ENCODE data around the gene PIGC. TPM values are rescaled to one million over a fixed set of nuclear protein-coding genes. Genes with fewer than 3 reads are reported as not detected.

PIGC gene
- polyA plus RNA-seq, 4 donors, result 19.0 to 32.5 (median 23.4) TPM

DNA sequence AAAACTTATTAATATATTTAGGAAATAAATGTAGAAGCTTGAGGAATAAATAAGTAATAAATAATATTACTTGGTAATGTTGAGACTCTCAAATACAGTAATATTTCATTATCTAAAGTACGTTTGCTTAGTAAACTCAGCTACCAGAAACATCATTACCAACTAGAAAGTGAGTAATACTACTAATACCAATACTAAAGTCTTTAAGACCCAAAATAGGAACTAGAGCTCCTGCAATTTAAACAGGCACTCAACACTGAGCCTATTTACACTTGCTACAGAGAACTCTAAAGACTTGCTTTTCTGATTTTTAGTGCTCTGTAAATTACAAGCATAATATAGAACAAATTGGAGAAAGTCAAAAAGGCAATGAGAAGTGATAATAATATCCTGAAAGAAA, 36.9 kb downstream of the PIGC start:
- DNase-seq (no peak), FAIRE-seq (no peak)

DNA sequence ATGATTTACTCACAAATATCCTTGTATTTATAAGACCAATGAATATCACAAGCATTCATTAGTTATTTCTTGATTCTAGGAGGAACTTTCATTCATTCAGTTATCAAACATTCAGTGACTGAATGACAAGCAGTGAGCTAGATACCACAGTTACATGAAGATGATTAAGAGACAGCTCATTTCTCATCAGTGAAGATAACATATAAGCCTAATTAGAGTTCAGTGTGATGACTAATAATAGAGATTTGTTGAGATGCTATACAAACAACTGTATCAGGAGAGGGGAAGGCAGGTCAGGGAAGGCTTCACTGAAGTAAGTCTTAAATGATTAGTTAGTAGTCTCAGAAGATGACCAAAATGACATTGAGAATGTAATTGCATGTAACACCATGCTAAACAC, 38.0 kb downstream of the PIGC start:
- no peak for FAIRE-seq
- no peak for DNase-seq

More for the DNA sequence above, 36.9 kb downstream of the PIGC start:
- Histone ChIP-seq H3K36me3 (ENCODE audit: control insufficient read depth in 3 of 3, insufficient read depth in 2 of 3, low read depth in 1 of 3, low read length in 3 of 3) (no peaks in the 10 kb centered on the region), H3K27ac (ENCODE audit: low read depth in 1 of 3, low read length in 2 of 3) (no peak overlapping the region), H3K9me3 (ENCODE audit: control insufficient read depth in 2 of 2, insufficient read depth in 1 of 2, low read depth in 1 of 2, low read length in 1 of 2) (no peaks in the 10 kb centered on the region), H3K4me1 (ENCODE audit: control insufficient read depth in 3 of 3, insufficient read depth in 2 of 3, low read depth in 1 of 3, low read length in 2 of 3) (no peaks in the 10 kb centered on the region), H3K4me3 (ENCODE audit: low read depth in 1 of 3, low read length in 3 of 3) (no peak overlapping the region), H3K27me3 (ENCODE audit: control insufficient read depth in 3 of 3, insufficient read depth in 3 of 3, low read length in 3 of 3) (no peaks in the 10 kb centered on the region)
- 32 to 83% (median 68%) methylated on average over 1 of the region's 1 CpG for WGBS, 3 donors

DNA sequence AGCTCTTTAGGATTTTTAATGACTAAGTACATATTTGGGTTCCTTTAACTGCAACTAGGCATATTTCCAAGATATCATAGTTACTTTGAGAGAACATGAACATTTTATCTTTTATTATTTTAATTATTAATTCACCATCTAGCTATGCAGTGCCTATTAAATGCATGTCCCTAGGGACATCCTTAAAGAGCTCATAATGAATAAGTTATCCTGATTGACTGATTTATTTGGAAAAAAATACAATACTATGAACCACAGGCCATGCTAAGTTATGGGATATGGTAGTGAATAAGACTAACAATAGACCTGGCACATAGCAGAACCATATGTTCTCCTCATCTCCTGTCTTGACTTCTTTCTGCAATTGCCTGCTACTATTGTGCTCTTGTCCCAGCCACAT, 39.7 kb downstream of the PIGC start:
- H3K4me3 ChIP-seq (ENCODE audit: low read depth in 1 of 3, low read length in 3 of 3), result no peak overlapping the region
- H3K27me3 ChIP-seq (ENCODE audit: control insufficient read depth in 3 of 3, insufficient read depth in 3 of 3, low read length in 3 of 3), result no peaks in the 10 kb centered on the region
- H3K9me3 ChIP-seq (ENCODE audit: control insufficient read depth in 2 of 2, insufficient read depth in 1 of 2, low read depth in 1 of 2, low read length in 1 of 2), result no peaks in the 10 kb centered on the region
- no peak overlapping the region for H3K27ac ChIP-seq (ENCODE audit: low read depth in 1 of 3, low read length in 2 of 3)
- DNase-seq (no peak), FAIRE-seq (no peak)
- H3K4me1 ChIP-seq (ENCODE audit: control insufficient read depth in 3 of 3, insufficient read depth in 2 of 3, low read depth in 1 of 3, low read length in 2 of 3), result peaks cover 0 to 12% (median 0%) of the 10 kb centered on the region in 3 donors
- no peaks in the 10 kb centered on the region for H3K36me3 ChIP-seq (ENCODE audit: control insufficient read depth in 3 of 3, insufficient read depth in 2 of 3, low read depth in 1 of 3, low read length in 3 of 3)

More for the DNA sequence above, 38.0 kb downstream of the PIGC start:
- H3K36me3 ChIP-seq (ENCODE audit: control insufficient read depth in 3 of 3, insufficient read depth in 2 of 3, low read depth in 1 of 3, low read length in 3 of 3), result no peaks in the 10 kb centered on the region
- no peaks in the 10 kb centered on the region for H3K4me1 ChIP-seq (ENCODE audit: control insufficient read depth in 3 of 3, insufficient read depth in 2 of 3, low read depth in 1 of 3, low read length in 2 of 3)
- H3K9me3 ChIP-seq (ENCODE audit: control insufficient read depth in 2 of 2, insufficient read depth in 1 of 2, low read depth in 1 of 2, low read length in 1 of 2), result no peaks in the 10 kb centered on the region
- no peak overlapping the region for H3K4me3 ChIP-seq (ENCODE audit: low read depth in 1 of 3, low read length in 3 of 3)
- no peaks in the 10 kb centered on the region for H3K27me3 ChIP-seq (ENCODE audit: control insufficient read depth in 3 of 3, insufficient read depth in 3 of 3, low read length in 3 of 3)
- H3K27ac ChIP-seq (ENCODE audit: low read depth in 1 of 3, low read length in 2 of 3), result no peak overlapping the region

DNA sequence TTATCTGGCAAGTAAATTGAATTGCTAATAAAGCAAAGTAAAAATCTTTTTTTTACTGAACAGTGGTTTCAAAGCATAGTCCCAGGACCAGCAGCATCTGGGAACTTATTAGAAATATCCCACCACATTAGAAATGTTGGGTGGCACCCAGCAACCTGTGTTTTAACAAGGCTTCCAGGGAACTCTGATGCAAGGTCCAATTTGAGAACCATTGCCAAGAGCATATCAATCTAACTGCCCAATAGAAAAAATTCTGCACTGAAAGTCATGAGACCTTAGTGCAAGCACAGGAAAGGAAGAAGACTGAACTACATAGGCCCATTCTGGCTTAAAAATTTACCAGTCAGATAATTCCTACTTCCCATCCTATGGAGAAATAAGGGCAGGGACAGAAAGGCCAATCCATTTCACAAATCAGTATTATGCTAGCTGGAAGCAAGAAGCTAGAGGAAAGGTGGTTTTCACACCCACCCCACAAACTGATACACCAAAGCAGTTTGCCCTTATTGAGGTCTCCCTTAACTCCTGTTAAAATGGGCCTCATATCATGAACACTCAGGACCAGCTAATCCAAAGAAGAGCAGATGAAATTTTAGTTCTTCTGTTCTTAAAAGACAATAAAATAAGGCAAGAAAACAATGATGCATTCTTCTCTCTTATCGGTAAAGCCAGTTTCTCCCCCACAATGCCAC, 40.8 kb downstream of the PIGC start:
- Histone ChIP-seq H3K27me3 (ENCODE audit: control insufficient read depth in 3 of 3, insufficient read depth in 3 of 3, low read length in 3 of 3) (no peaks in the 10 kb centered on the region), H3K27ac (ENCODE audit: low read depth in 1 of 3, low read length in 2 of 3) (no peak overlapping the region), H3K36me3 (ENCODE audit: control insufficient read depth in 3 of 3, insufficient read depth in 2 of 3, low read depth in 1 of 3, low read length in 3 of 3) (no peaks in the 10 kb centered on the region), H3K9me3 (ENCODE audit: control insufficient read depth in 2 of 2, insufficient read depth in 1 of 2, low read depth in 1 of 2, low read length in 1 of 2) (no peaks in the 10 kb centered on the region), H3K4me1 (ENCODE audit: control insufficient read depth in 3 of 3, insufficient read depth in 2 of 3, low read depth in 1 of 3, low read length in 2 of 3) (peaks cover 0 to 14% (median 0%) of the 10 kb centered on the region in 3 donors), H3K4me3 (ENCODE audit: low read depth in 1 of 3, low read length in 3 of 3) (no peak overlapping the region)
- DNase-seq (no peak), FAIRE-seq (no peak)
- WGBS, 3 donors, result 77 to 91% (median 88%) methylated on average over 1 of the region's 1 CpG

DNA sequence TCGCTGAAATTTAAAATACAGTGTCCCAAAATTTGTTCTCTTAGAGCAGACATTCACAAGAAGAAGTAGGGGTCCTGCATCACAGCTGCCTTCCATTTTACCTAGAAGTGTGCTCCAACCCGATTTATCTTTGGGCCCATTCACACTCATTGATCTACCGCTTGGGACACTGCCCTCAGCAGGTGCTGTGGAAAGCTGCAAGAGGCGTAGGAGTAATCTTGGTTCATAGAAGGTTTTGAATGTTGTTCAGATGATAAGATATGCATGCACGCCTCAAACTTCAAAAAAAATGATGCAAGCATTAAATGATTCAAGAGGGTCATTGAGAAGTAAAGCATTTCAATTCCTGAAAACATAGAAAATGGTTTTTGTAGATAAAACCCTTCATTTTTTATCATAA, 42.0 kb downstream of the PIGC start:
- H3K27ac ChIP-seq (ENCODE audit: low read depth in 1 of 3, low read length in 2 of 3), result no peak overlapping the region
- H3K4me1 ChIP-seq (ENCODE audit: control insufficient read depth in 3 of 3, insufficient read depth in 2 of 3, low read depth in 1 of 3, low read length in 2 of 3), result peaks cover 0 to 14% (median 0%) of the 10 kb centered on the region in 3 donors
- WGBS, 3 donors, result 37 to 73% (median 48%) methylated on average over 5 of the region's 5 CpGs
- no peaks in the 10 kb centered on the region for H3K36me3 ChIP-seq (ENCODE audit: control insufficient read depth in 3 of 3, insufficient read depth in 2 of 3, low read depth in 1 of 3, low read length in 3 of 3)
- H3K27me3 ChIP-seq (ENCODE audit: control insufficient read depth in 3 of 3, insufficient read depth in 3 of 3, low read length in 3 of 3), result no peaks in the 10 kb centered on the region
- DNase-seq (peak in 1 of 2 donors; percentile 23), FAIRE-seq (no peak)
- H3K9me3 ChIP-seq (ENCODE audit: control insufficient read depth in 2 of 2, insufficient read depth in 1 of 2, low read depth in 1 of 2, low read length in 1 of 2), result no peaks in the 10 kb centered on the region
- H3K4me3 ChIP-seq (ENCODE audit: low read depth in 1 of 3, low read length in 3 of 3), result no peak overlapping the region

DNA sequence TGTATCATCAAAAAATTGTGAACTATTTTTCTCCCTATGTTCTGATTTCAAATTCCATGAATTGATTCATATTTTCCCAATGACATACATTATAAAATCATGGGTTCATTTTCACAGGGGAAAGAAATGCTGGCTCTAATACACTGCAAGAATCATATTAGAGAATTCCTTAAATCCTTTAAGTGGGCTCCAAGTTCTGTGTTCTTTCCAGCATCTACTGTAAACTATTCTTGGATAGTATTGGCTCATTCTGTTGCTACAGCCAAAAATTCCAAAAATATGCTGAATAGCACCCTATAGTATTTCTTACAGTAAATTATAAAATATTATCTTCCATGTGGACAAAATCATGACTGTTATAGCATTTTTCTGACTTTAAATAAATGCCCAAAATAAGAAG, 42.4 kb downstream of the PIGC start:
- H3K4me1 ChIP-seq (ENCODE audit: control insufficient read depth in 3 of 3, insufficient read depth in 2 of 3, low read depth in 1 of 3, low read length in 2 of 3), result peaks cover 0 to 14% (median 0%) of the 10 kb centered on the region in 3 donors
- H3K4me3 ChIP-seq (ENCODE audit: low read depth in 1 of 3, low read length in 3 of 3), result no peak overlapping the region
- DNase-seq (no peak), FAIRE-seq (no peak)
- no peaks in the 10 kb centered on the region for H3K27me3 ChIP-seq (ENCODE audit: control insufficient read depth in 3 of 3, insufficient read depth in 3 of 3, low read length in 3 of 3)
- no peaks in the 10 kb centered on the region for H3K36me3 ChIP-seq (ENCODE audit: control insufficient read depth in 3 of 3, insufficient read depth in 2 of 3, low read depth in 1 of 3, low read length in 3 of 3)
- no peaks in the 10 kb centered on the region for H3K9me3 ChIP-seq (ENCODE audit: control insufficient read depth in 2 of 2, insufficient read depth in 1 of 2, low read depth in 1 of 2, low read length in 1 of 2)
- no peak overlapping the region for H3K27ac ChIP-seq (ENCODE audit: low read depth in 1 of 3, low read length in 2 of 3)

DNA sequence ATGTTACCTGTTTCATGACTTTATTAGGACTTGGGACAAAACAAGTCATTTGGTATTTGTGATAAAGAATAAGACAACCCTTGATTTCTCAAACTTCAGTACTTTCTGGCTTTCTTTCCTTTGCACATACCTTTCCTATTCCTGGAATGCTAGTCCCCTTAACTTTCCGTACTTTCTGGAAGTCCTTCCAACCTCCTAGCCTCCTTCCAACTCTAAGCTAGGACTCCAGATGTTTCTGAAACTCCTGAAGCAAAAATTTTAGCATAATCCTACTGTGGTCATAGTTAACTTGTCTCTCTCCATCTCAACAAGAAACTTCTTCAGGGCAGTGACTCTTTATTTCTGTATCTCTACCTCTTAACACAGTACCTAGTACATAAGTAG, 43.2 kb downstream of the PIGC start:
- H3K4me3 ChIP-seq (ENCODE audit: low read depth in 1 of 3, low read length in 3 of 3), result no peak overlapping the region
- H3K36me3 ChIP-seq (ENCODE audit: control insufficient read depth in 3 of 3, insufficient read depth in 2 of 3, low read depth in 1 of 3, low read length in 3 of 3), result no peaks in the 10 kb centered on the region
- no peak overlapping the region for H3K27ac ChIP-seq (ENCODE audit: low read depth in 1 of 3, low read length in 2 of 3)
- no peaks in the 10 kb centered on the region for H3K27me3 ChIP-seq (ENCODE audit: control insufficient read depth in 3 of 3, insufficient read depth in 3 of 3, low read length in 3 of 3)
- no peak for DNase-seq
- H3K9me3 ChIP-seq (ENCODE audit: control insufficient read depth in 2 of 2, insufficient read depth in 1 of 2, low read depth in 1 of 2, low read length in 1 of 2), result no peaks in the 10 kb centered on the region
- no peak for FAIRE-seq
- peaks cover 0 to 14% (median 0%) of the 10 kb centered on the region in 3 donors for H3K4me1 ChIP-seq (ENCODE audit: control insufficient read depth in 3 of 3, insufficient read depth in 2 of 3, low read depth in 1 of 3, low read length in 2 of 3)
- WGBS, 3 donors, result 62 to 63% (median 62%) methylated on average over 1 of the region's 1 CpG

DNA sequence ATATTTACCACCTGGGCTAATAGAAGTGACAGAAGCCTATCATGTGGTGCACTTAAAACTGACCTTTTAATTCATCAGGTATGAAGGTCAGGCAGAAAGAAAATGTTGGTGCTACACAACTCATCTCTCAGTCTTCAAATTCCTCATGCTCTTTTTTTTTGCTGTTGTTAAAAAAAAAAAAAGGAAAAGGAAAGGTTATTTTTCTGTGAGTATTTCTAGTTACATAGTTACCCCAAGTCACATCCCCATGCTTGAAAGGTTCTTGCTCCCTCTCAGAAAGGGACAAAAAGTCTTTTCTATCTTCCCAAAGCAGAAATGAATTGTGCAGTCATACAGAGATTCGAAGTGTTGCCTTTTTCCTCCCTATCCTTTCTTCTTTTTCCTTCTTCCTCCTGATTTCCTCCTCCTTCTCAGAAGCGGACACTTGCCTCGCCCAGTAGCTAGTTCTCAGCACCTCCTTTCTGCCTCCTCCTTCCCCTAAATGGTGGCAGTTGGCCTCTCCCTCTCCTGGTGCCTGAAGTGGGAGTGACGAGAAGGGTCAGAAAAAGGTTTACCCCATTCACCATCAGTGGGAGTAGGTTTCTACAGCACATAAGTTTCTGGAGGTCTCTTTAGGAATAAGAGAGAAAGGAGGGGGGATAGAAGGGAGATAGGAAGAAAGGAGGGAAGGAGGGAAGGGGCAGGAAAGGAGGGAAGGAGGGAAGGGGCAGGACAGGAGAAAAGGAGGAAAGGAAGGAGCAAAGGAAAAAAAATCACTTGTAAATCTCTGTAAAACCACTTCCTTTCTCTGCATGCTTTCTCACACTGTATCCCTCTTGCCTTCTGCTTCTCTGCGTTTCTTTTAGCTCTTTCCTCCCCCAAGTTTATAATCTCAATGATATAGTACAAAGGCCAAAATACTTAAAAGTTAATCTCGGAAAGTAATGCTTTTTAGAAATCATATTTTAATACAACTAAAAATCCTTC, 43.8 kb downstream of the PIGC start:
- Histone ChIP-seq H3K4me3 (ENCODE audit: low read depth in 1 of 3, low read length in 3 of 3) (no peak overlapping the region), H3K4me1 (ENCODE audit: control insufficient read depth in 3 of 3, insufficient read depth in 2 of 3, low read depth in 1 of 3, low read length in 2 of 3) (peaks cover 0 to 14% (median 0%) of the 10 kb centered on the region in 3 donors), H3K9me3 (ENCODE audit: control insufficient read depth in 2 of 2, insufficient read depth in 1 of 2, low read depth in 1 of 2, low read length in 1 of 2) (no peaks in the 10 kb centered on the region), H3K27ac (ENCODE audit: low read depth in 1 of 3, low read length in 2 of 3) (peak overlapping the region in 2 of 3 donors; percentile 2 to 55), H3K36me3 (ENCODE audit: control insufficient read depth in 3 of 3, insufficient read depth in 2 of 3, low read depth in 1 of 3, low read length in 3 of 3) (no peaks in the 10 kb centered on the region), H3K27me3 (ENCODE audit: control insufficient read depth in 3 of 3, insufficient read depth in 3 of 3, low read length in 3 of 3) (no peaks in the 10 kb centered on the region)
- DNase-seq, result no peak
- no peak for FAIRE-seq
- WGBS, 3 donors, result 37 to 64% (median 55%) methylated on average over 6 of the region's 6 CpGs

Measured in small intestine (tissue), 7 donors.